Epithelial cell of esophagus (primary cell): ENCODE measurements around the gene FRMD8.

ENCODE experiments used
- DNase-seq: peaks from one replicate; pipeline ENCODE4 v3.0.0; 2010; ENCODE audit warnings: low read depth
- H3K4me3 ChIP-seq: 2 replicates; pipeline ENCODE4 v1.5.1; 2011; ENCODE audit warnings: mild to moderate bottlenecking, low read length, control low read depth
- CTCF ChIP-seq: IDR thresholded peaks from 2 replicates; pipeline ENCODE4 v1.5.1; 2011; ENCODE audit warnings: low read depth, mild to moderate bottlenecking, low read length, control low read depth, inconsistent platforms; ENCODE audit not compliant: insufficient read depth; ENCODE audit errors: missing control alignments

Gene FRMD8

GRCh38 chr11:65386307-65387140 is at the start of gene FRMD8:
Gene FRMD8 (plus strand): TSS chr11:65386637. CDS start chr11:65387037, 400 bp downstream.
- DNase-seq = peak; percentile 87
- no peak for TF ChIP-seq CTCF
- H3K4me3 ChIP-seq = peak within 1 kb of the TSS; percentile 96

GRCh38 chr11:65338676-65339075 is 47.8 kb upstream of the FRMD8 start:
- DNase-seq = no peak
- H3K4me3 ChIP-seq = no peak overlapping the region
- no peak for TF ChIP-seq CTCF

- no peak for TF ChIP-seq CTCF
- no peak for DNase-seq
- H3K4me3 ChIP-seq = no peak overlapping the region
These were observed 46.2 kb upstream of the FRMD8 start for GRCh38 chr11:65340226-65340625.

GRCh38 chr11:65341856-65342255 is 44.6 kb upstream of the FRMD8 start:
- no peak overlapping the region for H3K4me3 ChIP-seq
- DNase-seq = no peak
- TF ChIP-seq CTCF = no peak

GRCh38 chr11:65351511-65351910 is 34.9 kb upstream of the FRMD8 start:
- TF ChIP-seq CTCF = no peak
- no peak overlapping the region for H3K4me3 ChIP-seq
- no peak for DNase-seq

GRCh38 chr11:65352783-65353182 is 33.7 kb upstream of the FRMD8 start:
- no peak for DNase-seq
- no peak overlapping the region for H3K4me3 ChIP-seq
- peak; percentile 22 for TF ChIP-seq CTCF

GRCh38 chr11:65353376-65353775 is 33.1 kb upstream of the FRMD8 start:
- no peak overlapping the region for H3K4me3 ChIP-seq
- no peak for DNase-seq
- TF ChIP-seq CTCF = no peak
